GM23248 (cell line): ENCODE measurements around the gene CDC23.

Experiments used
- EZH2 ChIP-seq: fragments of 200-600 bp; sonication (generic); IDR thresholded peaks from 2 replicates; pipeline ENCODE4 v1.6.1; 2018; ENCODE audit warnings: antibody characterized with exemption, mild to moderate bottlenecking; ENCODE audit not compliant: insufficient read depth, poor library complexity, severe bottlenecking
- EZH2phosphoT487 ChIP-seq: fragments of 200-600 bp; sonication (generic); IDR thresholded peaks from 2 replicates; pipeline ENCODE4 v1.6.1; 2018; ENCODE audit warnings: antibody characterized with exemption, moderate library complexity, mild to moderate bottlenecking, low read depth; ENCODE audit not compliant: insufficient read depth

- TF ChIP-seq EZH2phosphoT487 (no peak), EZH2 (no peak)
Measured at GRCh38 chr5:138159666-138160065, 53.5 kb downstream of the CDC23 start.
